ENCODE measurements around the gene ABR. TPM values are rescaled to one million over a fixed set of nuclear protein-coding genes. Genes with fewer than 3 reads are reported as not detected.

The ABR gene
- polyA plus RNA-seq, 3 donors: 19.8 to 160 (median 26.0) TPM

GRCh38 chr17:1156864-1157263, 22.9 kb downstream of the ABR start:
- Histone ChIP-seq H3K9me3 (replicated peaks in 1 of 2; ENCODE audit: control insufficient read depth in 1 of 2, insufficient read depth in 1 of 2, low read length in 2 of 2) (peaks cover 0 to 5% of the 10 kb centered on the region in 2 donors), H3K4me2 (replicated peaks; ENCODE audit: extremely low read depth, low read length, poor library complexity, severe bottlenecking) (no peak overlapping the region), H3K27ac (ENCODE audit: low read depth in 1 of 2, low read length in 2 of 2) (no peak overlapping the region), H3K36me3 (replicated peaks in 1 of 2; ENCODE audit: control insufficient read depth in 1 of 2, insufficient read depth in 2 of 2, low read length in 2 of 2) (peaks cover 2 to 7% of the 10 kb centered on the region in 2 donors), H3K4me3 (replicated peaks in 1 of 3; ENCODE audit: low read depth in 2 of 3, low read length in 3 of 3) (no peak overlapping the region), H3K79me2 (ENCODE audit: insufficient read depth, low read length) (peaks cover 69% of the 10 kb centered on the region), H3K4me1 (ENCODE audit: control insufficient read depth in 1 of 2, insufficient read depth in 2 of 2, low read length in 2 of 2) (peaks cover under 1 to 2% of the 10 kb centered on the region in 2 donors), H3K27me3 (ENCODE audit: control insufficient read depth in 2 of 2, insufficient read depth in 2 of 2, low read length in 2 of 2) (no peaks in the 10 kb centered on the region), H3K9ac (ENCODE audit: insufficient read depth, low read length, poor library complexity, severe bottlenecking) (no peak overlapping the region), H4K20me1 (ENCODE audit: insufficient read depth, low read length) (peaks cover 96% of the 10 kb centered on the region), H2AFZ (ENCODE audit: insufficient read depth, low read depth, low read length, poor library complexity, severe bottlenecking) (no peak overlapping the region)
- Mint-ChIP-seq H3K4me1 (peaks cover 14% of the 10 kb centered on the region), H3K4me3 (no peak overlapping the region), H3K27me3 (ENCODE audit: low read depth in 3 of 3) (no peaks in the 10 kb centered on the region), H3K27ac (no peak overlapping the region), H3K9me3 (peaks cover 0 to 7% (median 2%) of the 10 kb centered on the region in 7 donors), H3K36me3 (peaks cover 6 to 32% of the 10 kb centered on the region in 2 donors)
- DNase-seq: no peak
- TF ChIP-seq CTCF (IDR thresholded peaks at IDR 0.05): no peak
- 91% methylated on average over 9 of the region's 12 CpGs for WGBS (ENCODE audit: insufficient coverage)
- intact Hi-C loops (cut with micrococcal nuclease): loop anchor here in 1 of 2 donors (5.0 kb wide), 1 partner anchor 710 kb away; no protein-coding TSS in a partner anchor

DNA sequence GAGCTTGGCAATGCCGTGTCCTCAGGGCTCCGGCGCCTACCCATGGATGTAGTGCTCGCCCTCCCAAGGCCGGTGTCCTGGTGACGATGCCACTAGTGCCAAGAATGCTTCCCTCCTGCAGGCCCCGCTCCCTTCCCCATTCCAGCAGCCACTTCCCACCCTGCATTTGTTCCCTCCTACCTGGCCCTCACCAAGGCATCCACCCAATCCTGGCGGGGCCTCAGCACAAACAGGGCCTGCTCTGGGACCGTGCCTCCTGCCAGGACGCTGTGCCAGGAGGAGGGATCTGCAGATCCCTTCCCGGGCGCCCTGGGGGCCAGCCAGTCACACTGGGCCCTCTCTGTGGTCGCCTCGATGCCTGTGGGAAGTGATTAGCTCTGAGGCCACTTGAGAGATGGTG, 25.1 kb downstream of the ABR start:
- Histone ChIP-seq H3K27ac (ENCODE audit: low read depth in 1 of 2, low read length in 2 of 2) (no peak overlapping the region), H3K79me2 (ENCODE audit: insufficient read depth, low read length) (peaks cover 62% of the 10 kb centered on the region), H3K4me2 (replicated peaks; ENCODE audit: extremely low read depth, low read length, poor library complexity, severe bottlenecking) (no peak overlapping the region), H4K20me1 (ENCODE audit: insufficient read depth, low read length) (peaks cover 96% of the 10 kb centered on the region), H3K9me3 (replicated peaks in 1 of 2; ENCODE audit: control insufficient read depth in 1 of 2, insufficient read depth in 1 of 2, low read length in 2 of 2) (peaks cover 0 to 2% of the 10 kb centered on the region in 2 donors), H3K9ac (ENCODE audit: insufficient read depth, low read length, poor library complexity, severe bottlenecking) (no peak overlapping the region), H3K36me3 (replicated peaks in 1 of 2; ENCODE audit: control insufficient read depth in 1 of 2, insufficient read depth in 2 of 2, low read length in 2 of 2) (peaks cover 6 to 9% of the 10 kb centered on the region in 2 donors), H3K4me3 (replicated peaks in 1 of 3; ENCODE audit: low read depth in 2 of 3, low read length in 3 of 3) (no peak overlapping the region), H3K27me3 (ENCODE audit: control insufficient read depth in 2 of 2, insufficient read depth in 2 of 2, low read length in 2 of 2) (no peaks in the 10 kb centered on the region), H3K4me1 (ENCODE audit: control insufficient read depth in 1 of 2, insufficient read depth in 2 of 2, low read length in 2 of 2) (peaks cover 11 to 17% of the 10 kb centered on the region in 2 donors), H2AFZ (ENCODE audit: insufficient read depth, low read depth, low read length, poor library complexity, severe bottlenecking) (no peak overlapping the region)
- Mint-ChIP-seq H3K36me3 (peaks cover 11 to 27% of the 10 kb centered on the region in 2 donors), H3K9me3 (peaks cover 0 to 1% (median 0%) of the 10 kb centered on the region in 7 donors), H3K4me3 (no peak overlapping the region), H3K27me3 (ENCODE audit: low read depth in 3 of 3) (no peaks in the 10 kb centered on the region), H3K27ac (no peak overlapping the region), H3K4me1 (peaks cover 15% of the 10 kb centered on the region)
- no peak for TF ChIP-seq CTCF (IDR thresholded peaks at IDR 0.05)
- DNase-seq: no peak
- WGBS (ENCODE audit: insufficient coverage): 85% methylated on average over 10 of the region's 14 CpGs
- intact Hi-C loops (cut with micrococcal nuclease): loop anchor here in 1 of 2 donors (5.0 kb wide), 1 partner anchor 713 kb away; no protein-coding TSS in a partner anchor
